ENCODE measurements around the gene ETFA. TPM values are rescaled to one million over a fixed set of nuclear protein-coding genes. Genes with fewer than 3 reads are reported as not detected.

The ETFA gene
- total and polyA plus RNA-seq, 9 of the 15 experiments (the other 6 are each of a cell fraction or from before 2014, with no cell fraction given), result 130 to 543 (median 232) TPM

DNA sequence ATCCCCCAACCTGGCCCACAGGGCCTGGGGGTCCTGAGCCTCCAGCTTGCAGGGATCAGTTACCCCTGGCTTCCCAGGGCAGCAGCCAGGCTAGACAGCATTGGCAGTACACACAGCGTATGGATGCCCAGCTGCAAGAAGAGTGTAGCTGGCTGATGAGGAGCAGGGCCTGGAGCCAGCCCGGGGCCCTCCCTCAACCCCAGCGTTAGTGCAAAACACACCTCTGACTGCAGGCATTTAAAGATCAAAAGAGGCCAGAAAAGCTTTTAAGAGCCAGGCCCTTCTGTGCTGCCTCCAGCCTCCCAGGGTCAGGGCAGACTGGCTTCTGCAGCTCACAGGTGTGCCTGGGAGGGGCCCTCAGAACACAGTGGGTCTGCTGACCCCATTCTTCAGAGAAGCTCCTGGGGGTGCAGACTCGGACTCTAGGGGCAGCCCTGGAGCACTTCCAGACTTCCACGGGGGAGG, 110.6 kb downstream of the ETFA start:
- POLR2A ChIA-PET, result interaction anchor here (1.1 kb wide), 1 partner anchor 13 kb away, joined by 3 read pairs; no protein-coding TSS in a partner anchor

More for the DNA sequence above, 110.6 kb downstream of the ETFA start:
- H3K4me1 ChIP-seq (replicated peaks in 1 of 2; ENCODE audit: control insufficient read depth in 2 of 2, insufficient read depth in 2 of 2, low read length in 2 of 2), result peaks cover 15 to 23% of the 10 kb centered on the region in 2 experiments
- H3K79me2 ChIP-seq (ENCODE audit: control insufficient read depth, insufficient read depth, low read length), result no peaks in the 10 kb centered on the region
- TF ChIP-seq, protein P1, sequence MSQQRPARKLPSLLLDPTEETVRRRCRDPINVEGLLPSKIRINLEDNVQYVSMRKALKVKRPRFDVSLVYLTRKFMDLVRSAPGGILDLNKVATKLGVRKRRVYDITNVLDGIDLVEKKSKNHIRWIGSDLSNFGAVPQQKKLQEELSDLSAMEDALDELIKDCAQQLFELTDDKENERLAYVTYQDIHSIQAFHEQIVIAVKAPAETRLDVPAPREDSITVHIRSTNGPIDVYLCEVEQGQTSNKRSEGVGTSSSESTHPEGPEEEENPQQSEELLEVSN (IDR thresholded peaks at IDR 0.05; ENCODE audit: borderline replicate concordance in 1 of 2, extremely low read depth in 1 of 2, insufficient read depth in 1 of 2, insufficient read length in 1 of 2, low read depth in 1 of 2, low read length in 1 of 2, poor library complexity in 1 of 2, severe bottlenecking in 1 of 2), result no peak
- TF ChIP-seq ZNF263 (CRISPR knock-in tag; IDR thresholded peaks at IDR 0.05; ENCODE audit: borderline replicate concordance), result no peak
- TF ChIP-seq ZEB2 (IDR thresholded peaks at IDR 0.05), result no peak
- no peak for TF ChIP-seq KLF16 (IDR thresholded peaks at IDR 0.05)
- TF ChIP-seq, protein P2, sequence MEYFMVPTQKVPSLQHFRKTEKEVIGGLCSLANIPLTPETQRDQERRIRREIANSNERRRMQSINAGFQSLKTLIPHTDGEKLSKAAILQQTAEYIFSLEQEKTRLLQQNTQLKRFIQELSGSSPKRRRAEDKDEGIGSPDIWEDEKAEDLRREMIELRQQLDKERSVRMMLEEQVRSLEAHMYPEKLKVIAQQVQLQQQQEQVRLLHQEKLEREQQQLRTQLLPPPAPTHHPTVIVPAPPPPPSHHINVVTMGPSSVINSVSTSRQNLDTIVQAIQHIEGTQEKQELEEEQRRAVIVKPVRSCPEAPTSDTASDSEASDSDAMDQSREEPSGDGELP (CRISPR knock-in tag; IDR thresholded peaks at IDR 0.05; ENCODE audit: borderline replicate concordance), result no peak
- TF ChIP-seq TAF7 (tag; IDR thresholded peaks at IDR 0.05), result no peak
- TF ChIP-seq, protein P3, sequence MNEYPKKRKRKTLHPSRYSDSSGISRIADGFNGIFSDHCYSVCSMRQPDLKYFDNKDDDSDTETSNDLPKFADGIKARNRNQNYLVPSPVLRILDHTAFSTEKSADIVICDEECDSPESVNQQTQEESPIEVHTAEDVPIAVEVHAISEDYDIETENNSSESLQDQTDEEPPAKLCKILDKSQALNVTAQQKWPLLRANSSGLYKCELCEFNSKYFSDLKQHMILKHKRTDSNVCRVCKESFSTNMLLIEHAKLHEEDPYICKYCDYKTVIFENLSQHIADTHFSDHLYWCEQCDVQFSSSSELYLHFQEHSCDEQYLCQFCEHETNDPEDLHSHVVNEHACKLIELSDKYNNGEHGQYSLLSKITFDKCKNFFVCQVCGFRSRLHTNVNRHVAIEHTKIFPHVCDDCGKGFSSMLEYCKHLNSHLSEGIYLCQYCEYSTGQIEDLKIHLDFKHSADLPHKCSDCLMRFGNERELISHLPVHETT (CRISPR knock-in tag; conservative IDR thresholded peaks at IDR 0.05 in 1 of 2, IDR thresholded peaks at IDR 0.05 in 1 of 2), result no peak
- no peak for TF ChIP-seq MED1 (CRISPR knock-in tag; IDR thresholded peaks at IDR 0.05; ENCODE audit: borderline replicate concordance)
- TF ChIP-seq MBD2 (IDR thresholded peaks at IDR 0.05; ENCODE audit: borderline replicate concordance, low read depth), result no peak
- TF ChIP-seq, protein P4, sequence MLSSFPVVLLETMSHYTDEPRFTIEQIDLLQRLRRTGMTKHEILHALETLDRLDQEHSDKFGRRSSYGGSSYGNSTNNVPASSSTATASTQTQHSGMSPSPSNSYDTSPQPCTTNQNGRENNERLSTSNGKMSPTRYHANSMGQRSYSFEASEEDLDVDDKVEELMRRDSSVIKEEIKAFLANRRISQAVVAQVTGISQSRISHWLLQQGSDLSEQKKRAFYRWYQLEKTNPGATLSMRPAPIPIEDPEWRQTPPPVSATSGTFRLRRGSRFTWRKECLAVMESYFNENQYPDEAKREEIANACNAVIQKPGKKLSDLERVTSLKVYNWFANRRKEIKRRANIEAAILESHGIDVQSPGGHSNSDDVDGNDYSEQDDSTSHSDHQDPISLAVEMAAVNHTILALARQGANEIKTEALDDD (IDR thresholded peaks at IDR 0.05), result no peak
- no peak for TF ChIP-seq RCOR1 (IDR thresholded peaks at IDR 0.05; ENCODE audit: borderline replicate concordance in 1 of 2, low read depth in 2 of 2, low read length in 2 of 2)
- TF ChIP-seq SMARCE1 (IDR thresholded peaks at IDR 0.05), result no peak
- no peak for TF ChIP-seq EZH2 (IDR thresholded peaks at IDR 0.05; ENCODE audit: borderline replicate concordance, low read depth, low read length)
- TF ChIP-seq ESRRA (IDR thresholded peaks at IDR 0.05; ENCODE audit: borderline replicate concordance, low read depth), result no peak
- no peak for TF ChIP-seq SIX5 (IDR thresholded peaks at IDR 0.05; ENCODE audit: borderline replicate concordance in 1 of 2, insufficient read depth in 1 of 2, low read depth in 1 of 2, low read length in 2 of 2)
- no peak for TF ChIP-seq ZNF830 (CRISPR knock-in tag; IDR thresholded peaks at IDR 0.05)
- in situ Hi-C loops (cut with MboI), result no loop called here
- no peak overlapping the region for H3K4me3 ChIP-seq
- no peak for FAIRE-seq
- intact Hi-C loops (cut with micrococcal nuclease), result no loop called here
- H3K27me3 ChIP-seq (ENCODE audit: control insufficient read depth in 2 of 2, insufficient read depth in 2 of 2, low read length in 2 of 2), result no peaks in the 10 kb centered on the region
- peak overlapping the region in 1 of 2 experiments; percentile 57; a peak in 2 of 4 replicates for H3K9ac ChIP-seq (ENCODE audit: insufficient read depth in 1 of 2, low read depth in 2 of 2, low read length in 2 of 2)
- H3K36me3 ChIP-seq (ENCODE audit: control insufficient read depth, insufficient read depth, low read length), result peaks cover under 1% of the 10 kb centered on the region; the same call in 1 of the 3 replicates
- 44% methylated on average over 5 of the region's 5 CpGs for WGBS (ENCODE audit: insufficient coverage, low coverage, missing lambda C conversion rate)
- DNase-seq (ENCODE audit: extremely low read depth in 1 of 4, low spot score in 3 of 4), result no peak
- no peak overlapping the region for H3K4me2 ChIP-seq (ENCODE audit: insufficient read depth, low read length)
- H3K9me3 ChIP-seq (replicated peaks; ENCODE audit: control insufficient read depth, insufficient read depth, low read depth, low read length), result no peaks in the 10 kb centered on the region
- CTCF ChIA-PET (ENCODE audit: low intra/inter-chr PET ratio), result no interaction called here
- H2AFZ ChIP-seq (ENCODE audit: low read depth, low read length), result no peak overlapping the region
- H3K9me1 ChIP-seq (ENCODE audit: control insufficient read depth, insufficient read depth, low read length), result peaks cover under 1% of the 10 kb centered on the region
- no peak for ATAC-seq
- no peak overlapping the region for H3K27ac ChIP-seq (ENCODE audit: extremely low read depth, low read depth, low read length)
- H4K20me1 ChIP-seq (replicated peaks; ENCODE audit: control insufficient read depth, insufficient read depth, low read length), result peaks cover 3% of the 10 kb centered on the region; the same call in 1 of the 2 replicates
- BruUV-seq (replicated peaks), result no TSS peak
